LNCaP clone FGC (cell line): ENCODE measurements around the gene RYR3.

Experiments used
- DNase-seq: peaks from one replicate; pipeline ENCODE4 v3.0.0-alpha.2; 2011; ENCODE audit warnings: low read depth
- H3K4me3 ChIP-seq: 2 replicates; pipeline ENCODE4 v1.5.1; 2011; ENCODE audit warnings: mild to moderate bottlenecking, low read depth, low read length, control low read depth
- TF ChIP-seq, protein P1 (sequence below): IDR thresholded peaks from 2 replicates; pipeline ENCODE4 v1.5.1; 2012; ENCODE audit warnings: mild to moderate bottlenecking; ENCODE audit not compliant: control insufficient read depth, insufficient read depth; ENCODE audit errors: extremely low read depth

Gene RYR3

GRCh38 chr15:33395321-33395720, 84.6 kb downstream of the RYR3 start:
- TF ChIP-seq, protein P1, sequence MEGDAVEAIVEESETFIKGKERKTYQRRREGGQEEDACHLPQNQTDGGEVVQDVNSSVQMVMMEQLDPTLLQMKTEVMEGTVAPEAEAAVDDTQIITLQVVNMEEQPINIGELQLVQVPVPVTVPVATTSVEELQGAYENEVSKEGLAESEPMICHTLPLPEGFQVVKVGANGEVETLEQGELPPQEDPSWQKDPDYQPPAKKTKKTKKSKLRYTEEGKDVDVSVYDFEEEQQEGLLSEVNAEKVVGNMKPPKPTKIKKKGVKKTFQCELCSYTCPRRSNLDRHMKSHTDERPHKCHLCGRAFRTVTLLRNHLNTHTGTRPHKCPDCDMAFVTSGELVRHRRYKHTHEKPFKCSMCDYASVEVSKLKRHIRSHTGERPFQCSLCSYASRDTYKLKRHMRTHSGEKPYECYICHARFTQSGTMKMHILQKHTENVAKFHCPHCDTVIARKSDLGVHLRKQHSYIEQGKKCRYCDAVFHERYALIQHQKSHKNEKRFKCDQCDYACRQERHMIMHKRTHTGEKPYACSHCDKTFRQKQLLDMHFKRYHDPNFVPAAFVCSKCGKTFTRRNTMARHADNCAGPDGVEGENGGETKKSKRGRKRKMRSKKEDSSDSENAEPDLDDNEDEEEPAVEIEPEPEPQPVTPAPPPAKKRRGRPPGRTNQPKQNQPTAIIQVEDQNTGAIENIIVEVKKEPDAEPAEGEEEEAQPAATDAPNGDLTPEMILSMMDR = no peak
- no peak for DNase-seq
- H3K4me3 ChIP-seq = no peak overlapping the region

DNA sequence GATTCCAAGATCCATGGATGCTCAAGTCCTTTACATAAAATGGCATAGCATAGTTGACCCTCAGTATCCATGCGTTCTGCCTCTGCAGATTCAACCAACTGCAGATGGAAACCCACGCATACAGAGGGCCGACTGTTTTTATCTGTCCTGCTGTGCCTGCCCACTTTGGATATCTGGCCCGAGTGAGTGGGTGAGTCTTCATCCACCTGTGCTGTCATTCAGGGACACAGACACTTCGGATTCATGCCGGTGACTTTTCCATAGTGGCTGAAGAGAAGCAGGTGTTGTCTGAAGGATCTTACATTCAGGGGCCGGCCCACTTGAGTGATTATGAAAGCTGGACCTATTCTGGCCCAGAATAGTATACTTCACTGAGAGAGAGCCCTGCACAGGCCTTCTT, 85.1 kb downstream of the RYR3 start:
- DNase-seq = no peak
- TF ChIP-seq, protein P1 = no peak
- H3K4me3 ChIP-seq = no peak overlapping the region

GRCh38 chr15:33396475-33396874, 85.7 kb downstream of the RYR3 start:
- TF ChIP-seq, protein P1 = no peak
- H3K4me3 ChIP-seq = no peak overlapping the region
- DNase-seq = no peak

GRCh38 chr15:33398555-33398954, 87.8 kb downstream of the RYR3 start:
- no peak for DNase-seq
- no peak overlapping the region for H3K4me3 ChIP-seq
- TF ChIP-seq, protein P1 = no peak

DNA sequence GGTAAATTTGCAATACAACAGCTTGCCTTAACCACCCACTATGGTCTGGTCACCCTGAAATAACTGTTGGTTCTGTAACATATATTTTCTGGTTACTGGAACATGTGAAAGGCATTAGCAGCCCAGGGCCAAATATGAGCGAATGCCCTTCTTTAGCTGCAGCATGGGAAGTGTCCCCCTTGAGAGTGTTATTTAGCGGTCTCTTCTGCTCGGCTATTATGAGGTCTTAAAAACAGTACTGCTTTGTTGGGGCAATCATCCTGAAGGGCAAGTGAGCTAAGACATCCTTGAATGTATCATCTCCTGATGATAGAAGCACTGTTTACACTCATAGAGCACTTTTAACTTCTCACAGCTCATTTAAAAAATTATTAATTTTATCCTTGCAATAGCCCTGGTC, 90.2 kb downstream of the RYR3 start:
- H3K4me3 ChIP-seq = no peak overlapping the region
- no peak for DNase-seq
- TF ChIP-seq, protein P1 = no peak

DNA sequence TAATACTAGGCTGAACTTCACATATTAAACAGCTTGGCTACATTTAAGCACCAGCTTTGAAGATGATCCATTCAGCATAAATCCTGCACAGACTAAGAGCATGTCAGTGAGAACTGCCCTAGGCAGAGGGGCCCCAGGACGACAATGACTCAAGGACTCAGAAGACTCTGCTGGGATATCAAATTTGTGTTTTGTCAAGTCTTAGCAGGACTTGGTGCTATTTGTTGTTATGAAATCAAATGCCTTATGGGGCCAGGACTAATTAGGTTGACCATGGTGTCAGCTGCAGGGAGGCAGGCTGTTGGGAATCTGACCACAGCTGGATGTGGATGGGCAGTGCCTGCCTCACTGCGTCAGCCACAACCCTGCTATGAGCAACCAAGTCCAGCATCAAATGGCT, 91.8 kb downstream of the RYR3 start:
- DNase-seq = no peak
- no peak overlapping the region for H3K4me3 ChIP-seq
- TF ChIP-seq, protein P1 = no peak

DNA sequence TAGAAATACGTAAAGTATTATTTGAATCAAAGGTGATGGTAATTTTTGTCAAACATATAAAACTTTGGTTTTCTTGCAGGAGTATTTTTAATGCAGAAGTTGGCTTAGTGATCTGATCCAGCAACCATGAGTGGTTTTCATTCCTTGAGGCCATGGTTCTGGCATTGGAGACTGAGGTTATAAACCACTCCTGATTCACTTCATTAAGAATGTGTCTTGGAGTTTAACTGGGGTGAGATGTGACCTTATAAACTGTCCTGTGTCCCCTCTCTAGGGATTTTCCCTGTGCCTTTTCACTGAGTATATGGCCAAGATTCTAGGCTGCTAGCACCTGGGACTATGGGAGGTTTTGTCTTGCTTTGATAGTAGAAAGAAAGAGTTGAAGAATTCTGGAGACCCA, 94.3 kb downstream of the RYR3 start:
- no peak for DNase-seq
- no peak overlapping the region for H3K4me3 ChIP-seq
- TF ChIP-seq, protein P1 = no peak
